Hepatocyte (in vitro differentiated cells): Measurements from ENCODE around the gene ATAD3B. TPM values are rescaled to one million over a fixed set of nuclear protein-coding genes. Genes with fewer than 3 reads are reported as not detected.
A peak's percentile ranks its signal among the peaks of the same experiment; 100 is the strongest.
"Not testable (repeated sequence)": the region's sequence is repeated elsewhere in the genome, so short reads cannot be mapped to it uniquely, and the experiment has no call there.

Experiments used
- DNase-seq: peaks from one replicate; pipeline ENCODE4 v3.0.0-alpha.2; 2016; ENCODE audit warnings: low spot score
- H2AFZ ChIP-seq: fragments of 200-600 bp; sonication (generic); 2 replicates; pipeline ENCODE4 v1.6.0; 2016; ENCODE audit warnings: antibody characterized with exemption, mild to moderate bottlenecking
- H3K27ac ChIP-seq: fragments of 200-600 bp; sonication (generic); 2 replicates; pipeline ENCODE4 v1.5.1; 2016; ENCODE audit warnings: mild to moderate bottlenecking
- H3K27me3 ChIP-seq: fragments of 200-600 bp; sonication (generic); 2 replicates; pipeline ENCODE4 v1.6.1; 2016
- H3K36me3 ChIP-seq: fragments of 200-600 bp; sonication (generic); replicated peaks from 2 replicates; pipeline ENCODE4 v1.5.1; 2016; ENCODE audit warnings: low read depth; ENCODE audit not compliant: insufficient read depth
- H3K4me1 ChIP-seq: fragments of 200-600 bp; sonication (generic); 2 replicates; pipeline ENCODE4 v1.5.1; 2016; ENCODE audit warnings: mild to moderate bottlenecking, moderate library complexity; ENCODE audit not compliant: insufficient read depth
- H3K4me2 ChIP-seq: fragments of 200-600 bp; sonication (generic); 2 replicates; pipeline ENCODE4 v1.6.0; 2016
- H3K4me3 ChIP-seq: fragments of 200-600 bp; sonication (generic); 2 replicates; pipeline ENCODE4 v1.5.1; 2016; ENCODE audit warnings: mild to moderate bottlenecking
- H3K79me2 ChIP-seq: fragments of 200-600 bp; sonication (generic); 2 replicates; pipeline ENCODE4 v1.6.0; 2017; ENCODE audit warnings: mild to moderate bottlenecking
- H3K9me2 ChIP-seq: fragments of 200-600 bp; sonication (generic); replicated peaks from 2 replicates; pipeline ENCODE4 v1.6.0; 2017; ENCODE audit warnings: mild to moderate bottlenecking; ENCODE audit not compliant: insufficient read depth
- H3K9me3 ChIP-seq: fragments of 200-600 bp; sonication (generic); 2 replicates; pipeline ENCODE4 v1.5.1; 2016; ENCODE audit warnings: low read depth, mild to moderate bottlenecking
- H4K20me1 ChIP-seq: fragments of 200-600 bp; sonication (generic); 2 replicates; pipeline ENCODE4 v1.6.0; 2016; ENCODE audit warnings: mild to moderate bottlenecking; ENCODE audit not compliant: insufficient read depth, poor library complexity, severe bottlenecking
- CTCF ChIP-seq: fragments of 200-600 bp; sonication (generic); IDR thresholded peaks from 2 replicates; pipeline ENCODE4 v1.5.1; 2016; ENCODE audit warnings: antibody characterized with exemption, mild to moderate bottlenecking; ENCODE audit not compliant: poor library complexity
- EZH2 ChIP-seq: fragments of 200-600 bp; sonication (generic); IDR thresholded peaks from 2 replicates; pipeline ENCODE4 v1.6.1; 2016; ENCODE audit warnings: antibody characterized with exemption, mild to moderate bottlenecking, borderline replicate concordance
- EZH2phosphoT487 ChIP-seq: fragments of 200-600 bp; sonication (generic); IDR thresholded peaks from one replicate; pipeline ENCODE4 v1.6.1; 2018; ENCODE audit warnings: antibody characterized with exemption, mild to moderate bottlenecking, low read depth, moderate library complexity; ENCODE audit not compliant: unreplicated experiment, severe bottlenecking
- WGBS: methylation state at CpG from one replicate; pipeline ENCODE4 v1.1.6; 2016; ENCODE audit warnings: low lambda C conversion rate; ENCODE audit errors: missing lambda C conversion rate; 5-methylcytosine and 5-hydroxymethylcytosine counted together
- polyA plus RNA-seq: library from polyadenylated mRNA; unstranded; fragments of >200 nt; fragmentation: Nextera tagmentation; extraction: Ambion mirVana; gene quantifications from 2 replicates; pipeline ENCODE4 v1.2.1, GENCODE V29; 2016
- total RNA-seq: library from RNA; depleted of rRNA; stranded (reverse); fragments of >200 nt; gene quantifications from 2 replicates; pipeline ENCODE4 v1.2.3, GENCODE V29; 2014

Gene ATAD3B
- total and polyA plus RNA-seq, 2 experiments from 2014 or later, result 13.4 to 33.2 TPM

GRCh38 chr1:1463312-1463711 lies 8.3 kb upstream of the ATAD3B start:
- H3K4me1 ChIP-seq, result no peaks in the 10 kb centered on the region
- H3K9me3 ChIP-seq, result no peaks in the 10 kb centered on the region
- H3K4me3 ChIP-seq, result no peak overlapping the region
- no peaks in the 10 kb centered on the region for H3K27me3 ChIP-seq
- H4K20me1 ChIP-seq, result no peaks in the 10 kb centered on the region
- DNase-seq, result no peak
- no peak overlapping the region for H3K27ac ChIP-seq
- no peak overlapping the region for H2AFZ ChIP-seq
- H3K79me2 ChIP-seq, result no peaks in the 10 kb centered on the region
- WGBS, result 91% methylated on average over 7 of the region's 7 CpGs
- no peaks in the 10 kb centered on the region for H3K9me2 ChIP-seq
- H3K4me2 ChIP-seq, result no peak overlapping the region
- H3K36me3 ChIP-seq, result no peaks in the 10 kb centered on the region
- no peak for TF ChIP-seq CTCF
- no peak for TF ChIP-seq EZH2phosphoT487
- no peak for TF ChIP-seq EZH2

- 94% methylated on average over 30 of the region's 44 CpGs for WGBS
- not testable (repeated sequence) for H3K36me3 ChIP-seq, H2AFZ ChIP-seq, H3K27ac ChIP-seq, H3K27me3 ChIP-seq, H3K4me3 ChIP-seq, H3K4me1 ChIP-seq, H4K20me1 ChIP-seq, H3K4me2 ChIP-seq, H3K9me3 ChIP-seq, H3K9me2 ChIP-seq, DNase-seq
- H3K79me2 ChIP-seq, result peaks cover 12% of the 10 kb centered on the region
Observed at GRCh38 chr1:1468196-1468985, 3.2 kb upstream of the ATAD3B start.

- H3K79me2 ChIP-seq, result peaks cover 26% of the 10 kb centered on the region
- peak overlapping the region; percentile 83 for H3K27ac ChIP-seq
- H3K4me1 ChIP-seq, result peaks cover 12% of the 10 kb centered on the region
- peak; percentile 28 for DNase-seq
- H3K27me3 ChIP-seq, result no peaks in the 10 kb centered on the region
- H3K9me3 ChIP-seq, result no peaks in the 10 kb centered on the region
- H3K4me3 ChIP-seq, result peak overlapping the region; percentile 68
- H3K36me3 ChIP-seq, result no peaks in the 10 kb centered on the region
- peak overlapping the region; percentile 79 for H3K4me2 ChIP-seq
- TF ChIP-seq EZH2phosphoT487, result no peak
- TF ChIP-seq EZH2, result no peak
- no peak for TF ChIP-seq CTCF
- WGBS, result 15% methylated on average over 16 of the region's 16 CpGs
- peak overlapping the region; percentile 88 for H2AFZ ChIP-seq
- no peaks in the 10 kb centered on the region for H3K9me2 ChIP-seq
- peaks cover 3% of the 10 kb centered on the region for H4K20me1 ChIP-seq
Observed at GRCh38 chr1:1470626-1471388, 758 bp upstream of the ATAD3B start.

GRCh38 chr1:1472053-1472876 lies 700 bp downstream of the ATAD3B start:
- peak overlapping the region; percentile 48 for H3K27ac ChIP-seq
- not testable (repeated sequence) for H4K20me1 ChIP-seq, H3K27me3 ChIP-seq, H2AFZ ChIP-seq, H3K36me3 ChIP-seq, DNase-seq, H3K9me3 ChIP-seq, H3K9me2 ChIP-seq
- H3K4me1 ChIP-seq, result peaks cover 12% of the 10 kb centered on the region
- H3K4me2 ChIP-seq, result peak overlapping the region; percentile 82
- peak overlapping the region; percentile 39 for H3K4me3 ChIP-seq
- peaks cover 36% of the 10 kb centered on the region for H3K79me2 ChIP-seq
- 21% methylated on average over 14 of the region's 65 CpGs for WGBS

- peaks cover 41% of the 10 kb centered on the region for H3K79me2 ChIP-seq
- not testable (repeated sequence) for H3K36me3 ChIP-seq, H3K27me3 ChIP-seq, H4K20me1 ChIP-seq, H3K4me2 ChIP-seq, H3K9me2 ChIP-seq, H3K9me3 ChIP-seq, H3K4me1 ChIP-seq, DNase-seq, H2AFZ ChIP-seq, H3K27ac ChIP-seq, H3K4me3 ChIP-seq
- over 99% methylated on average over 14 of the region's 17 CpGs for WGBS
Observed at GRCh38 chr1:1476011-1476410, 4.4 kb downstream of the ATAD3B start.
